HepG2 (cell line): ENCODE results near the gene WDR86. TPM values are rescaled to one million over a fixed set of nuclear protein-coding genes. Genes with fewer than 3 reads are reported as not detected.

Source experiments
- ATAC-seq: fragments of 200-7000 bp; cut with Tn5 transposase; 3 replicates; pipeline ENCODE4 v1.9.1; 2020; ENCODE audit warnings: mild to moderate bottlenecking, moderate library complexity
- BruUV-seq: library from RNA; stranded (reverse); fragments of 400-500 nt; replicated peaks from 2 replicates; lab custom pipeline; 2021; lab: Mats Ljungman, UMichigan
- CTCF ChIA-PET: fragments of 300-600 bp; formaldehyde crosslinking; extraction: SDS; loops from one replicate; lab custom pipeline; 2021; ENCODE audit warnings: low total read pairs, inconsistent platforms, low intra/inter-chr PET ratio; lab: Yijun Ruan, JAX
- POLR2A ChIA-PET: fragments of 350-600 bp; sonication (Branson Sonifier 250); formaldehyde crosslinking; loops from one replicate; lab custom pipeline; 2020; ENCODE audit warnings: antibody characterized with exemption, inconsistent platforms; lab: Yijun Ruan, JAX
- DNase-seq: peaks from one replicate; pipeline ENCODE4 v3.0.0-alpha.2; 2015; ENCODE audit warnings: low spot score
- FAIRE-seq: peaks from 3 replicates; lab custom pipeline; 2011; peaks lifted over from hg19 to GRCh38; lab: Jason Lieb, UNC
- H2AFZ ChIP-seq: one replicate; pipeline ENCODE4 v1.6.1; 2011; ENCODE audit warnings: low read length, inconsistent platforms
- H3K27ac ChIP-seq: fragments of 300-600 bp; 3 replicates; pipeline ENCODE4 v1.8.0; 2011; ENCODE audit warnings: mixed run types, mild to moderate bottlenecking, mixed read lengths, low read length, inconsistent platforms; ENCODE audit not compliant: insufficient read depth; ENCODE audit errors: extremely low read length
- H3K27me3 ChIP-seq, 2 experiments: fragments of 200-600 bp in 1 of 2; 2 replicates in 1 of 2; 3 replicates in 1 of 2; pipeline versions ENCODE4 v1.6.0 to v1.8.0; 2011; ENCODE audit warnings: low read length in 2 of 2, mild to moderate bottlenecking in 2 of 2, moderate library complexity in 2 of 2, inconsistent platforms in 1 of 2; ENCODE audit not compliant: insufficient read depth in 2 of 2, control insufficient read depth in 1 of 2
- H3K36me3 ChIP-seq, 2 experiments: fragments of 200-600 bp in 1 of 2; replicated peaks in 1 of 2; 2 replicates in 1 of 2; 3 replicates in 1 of 2; pipeline versions ENCODE4 v1.5.1 to v1.8.0; 2011; ENCODE audit warnings: low read length in 2 of 2, inconsistent platforms in 1 of 2; ENCODE audit not compliant: insufficient read depth in 2 of 2, control insufficient read depth in 1 of 2
- H3K4me1 ChIP-seq: 2 replicates; pipeline ENCODE4 v1.5.1; 2012; ENCODE audit warnings: low read length, inconsistent platforms; ENCODE audit not compliant: insufficient read depth
- H3K4me2 ChIP-seq: 2 replicates; pipeline ENCODE4 v1.6.0; 2011; ENCODE audit warnings: low read depth, low read length, inconsistent platforms
- H3K4me3 ChIP-seq, 3 experiments: fragments of 200-600 bp in 1 of 3; sonication (generic), shearing (Covaris generic) in 1 of 3; replicated peaks in 1 of 3; 2 replicates each; pipeline ENCODE4 v1.5.1; 2011 to 2016; ENCODE audit warnings: low read length in 3 of 3, inconsistent platforms in 2 of 3, low read depth in 2 of 3, mild to moderate bottlenecking in 2 of 3, control low read depth in 1 of 3, mixed read lengths in 1 of 3; ENCODE audit not compliant: insufficient read depth in 1 of 3
- H3K79me2 ChIP-seq: one replicate; pipeline ENCODE4 v1.6.1; 2011; ENCODE audit warnings: low read length, inconsistent platforms; ENCODE audit not compliant: insufficient read depth
- H3K9ac ChIP-seq: 2 replicates; pipeline ENCODE4 v1.6.0; 2011; ENCODE audit warnings: mild to moderate bottlenecking, low read depth, low read length, inconsistent platforms; ENCODE audit not compliant: insufficient read depth
- H3K9me3 ChIP-seq: 2 replicates; pipeline ENCODE4 v1.5.1; 2012; ENCODE audit warnings: mild to moderate bottlenecking, low read length
- H4K20me1 ChIP-seq: 2 replicates; pipeline ENCODE4 v1.6.0; 2011; ENCODE audit warnings: inconsistent platforms, mild to moderate bottlenecking, low read length, moderate library complexity; ENCODE audit not compliant: insufficient read depth
- CBX1 ChIP-seq: IDR thresholded peaks from one replicate; pipeline ENCODE4 v1.6.1; 2016; ENCODE audit warnings: antibody characterized with exemption, low read depth
- FOXA3 ChIP-seq: IDR thresholded peaks from 2 replicates; pipeline ENCODE4 v1.6.1; 2016; ENCODE audit warnings: missing genetic modification reagents, missing compliant biosample characterization
- IKZF1 ChIP-seq: fragments of 450-650 bp; IDR thresholded peaks from 2 replicates; pipeline ENCODE4 v1.7.1; 2016
- KDM3A ChIP-seq: IDR thresholded peaks from 2 replicates; pipeline ENCODE4 v1.6.1; 2018; ENCODE audit warnings: low read depth, missing compliant biosample characterization
- KIAA2018 ChIP-seq: sonication (generic); formaldehyde crosslinking; IDR thresholded peaks from 2 replicates; pipeline ENCODE4 v1.5.0; 2020; ENCODE audit warnings: mild to moderate bottlenecking, missing genetic modification reagents, borderline replicate concordance
- NPAS2 ChIP-seq: sonication (generic); formaldehyde crosslinking; IDR thresholded peaks from 2 replicates; pipeline ENCODE4 v1.8.0; 2022; ENCODE audit warnings: mild to moderate bottlenecking, missing genetic modification reagents, borderline replicate concordance
- PATZ1 ChIP-seq: sonication (generic); formaldehyde crosslinking; IDR thresholded peaks from 2 replicates; pipeline ENCODE4 v1.4.0; 2020; ENCODE audit warnings: missing genetic modification reagents
- REXO4 ChIP-seq: sonication (generic); formaldehyde crosslinking; IDR thresholded peaks from 2 replicates; pipeline ENCODE4 v1.8.0; 2022; ENCODE audit warnings: missing genetic modification reagents, mild to moderate bottlenecking, borderline replicate concordance
- ZBTB44 ChIP-seq: sonication (generic); formaldehyde crosslinking; IDR thresholded peaks from 2 replicates; pipeline ENCODE4 v1.4.0; 2020; ENCODE audit warnings: missing genetic modification reagents
- ZNF207 ChIP-seq: fragments of 450-650 bp; IDR thresholded peaks from 2 replicates; pipeline ENCODE4 v1.6.1; 2016; ENCODE audit warnings: antibody characterized with exemption, borderline replicate concordance
- ZNF260 ChIP-seq: sonication (generic); formaldehyde crosslinking; IDR thresholded peaks from 2 replicates; pipeline ENCODE4 v1.4.0; 2020; ENCODE audit warnings: missing genetic modification reagents, low read depth, mild to moderate bottlenecking, borderline replicate concordance
- ZNF670 ChIP-seq: sonication (generic); formaldehyde crosslinking; IDR thresholded peaks from 2 replicates; pipeline ENCODE4 v1.8.0; 2022; ENCODE audit warnings: mild to moderate bottlenecking, missing genetic modification reagents, borderline replicate concordance
- ZSCAN29 ChIP-seq: sonication (generic); formaldehyde crosslinking; conservative IDR thresholded peaks from 2 replicates; pipeline ENCODE4 v1.4.0; 2020; ENCODE audit warnings: mild to moderate bottlenecking, missing genetic modification reagents
- WGBS: methylation state at CpG from one replicate; pipeline ENCODE4 v1.1.6; 2017; ENCODE audit warnings: low lambda C conversion rate; 5-methylcytosine and 5-hydroxymethylcytosine counted together
- in situ Hi-C: cut with HindIII; loops from 2 replicates; pipeline ENCODE4 v1.10.0; 2017; ENCODE audit warnings: low pct_unique_long_range_greater_than_20kb; ENCODE audit not compliant: extremely low pct_ligation_motif_present
- intact Hi-C: fragments of 100-400 bp; cut with micrococcal nuclease; formaldehyde crosslinking; loops from one replicate; pipeline ENCODE4 v1.10.0; 2022; ENCODE audit not compliant: unreplicated experiment
- polyA plus RNA-seq, 8 experiments: library from polyadenylated mRNA; depleted of rRNA in 3 of 8; stranded (reverse) in 7 of 8; unstranded in 1 of 8; fragments of >200 nt; fragmentation: Illumina TruSeq in 4 of 8; extraction: Trizol in 4 of 8; gene quantifications; 2 replicates each; pipeline versions ENCODE4 v1.2.1 to v1.2.3, GENCODE V29; 2011 to 2016; ENCODE audit warnings: low read depth in 4 of 8, missing spikeins in 1 of 8, mixed read lengths in 1 of 8; ENCODE audit not compliant: insufficient read depth in 1 of 8
- total RNA-seq, 5 experiments: library from RNA; depleted of rRNA; stranded (reverse); fragments of >200 nt; fragmentation: Illumina TruSeq; extraction: Trizol; gene quantifications; 2 replicates each; pipeline ENCODE4 v1.2.3, GENCODE V29; 2016; ENCODE audit warnings: low read depth in 1 of 5

The WDR86 gene
- total and polyA plus RNA-seq, 2 of the 13 experiments (the other 11 are each of a cell fraction or from before 2014, with no cell fraction given) = 0.11 to 2.9 TPM

GRCh38 chr7:151424799-151425198 lies 15.0 kb upstream of the WDR86 start (continued):
- TF ChIP-seq KDM3A (no peak), ZSCAN29 (CRISPR knock-in tag) (no peak), PATZ1 (no peak), ZNF260 (no peak)

GRCh38 chr7:151423936-151424335 lies 14.1 kb upstream of the WDR86 start:
- Histone ChIP-seq H3K79me2 (no peaks in the 10 kb centered on the region), H3K9me3 (no peaks in the 10 kb centered on the region; the same call in 1 of the 2 replicates), H4K20me1 (peaks cover 2% of the 10 kb centered on the region; the same call in 1 of the 2 replicates), H3K4me2 (no peak overlapping the region), H3K4me1 (no peaks in the 10 kb centered on the region), H2AFZ (no peak overlapping the region), H3K36me3 (no peaks in the 10 kb centered on the region), H3K27me3 (peaks cover 7 to 32% of the 10 kb centered on the region in 2 experiments), H3K4me3 (no peak overlapping the region), H3K27ac (no peak overlapping the region), H3K9ac (no peak overlapping the region)
- no TSS peak for BruUV-seq
- WGBS = 67% methylated on average over 5 of the region's 5 CpGs
- no peak for DNase-seq
- CTCF ChIA-PET = no interaction called here
- ATAC-seq = no peak
- POLR2A ChIA-PET = no interaction called here
- FAIRE-seq = no peak
- intact Hi-C loops (no loop called here), in situ Hi-C loops (no loop called here)
- TF ChIP-seq CBX1 (no peak), KIAA2018 (CRISPR knock-in tag) (no peak), NPAS2 (no peak), ZNF207 (no peak), ZNF670 (CRISPR knock-in tag) (no peak), IKZF1 (no peak), ZBTB44 (no peak), FOXA3 (CRISPR knock-in tag) (no peak), REXO4 (CRISPR knock-in tag) (no peak)
